Large intestine (tissue), 3 donors: ENCODE results near the gene ASXL2. TPM values are rescaled to one million over a fixed set of nuclear protein-coding genes. Genes with fewer than 3 reads are reported as not detected.

Experiments
- DNase-seq, 2 donors: peaks; one replicate each; pipeline versions ENCODE4 v3.0.0 to v3.0.0-alpha.2; 2013
- H3K27ac ChIP-seq: one replicate; pipeline ENCODE4 v1.5.1; 2013; ENCODE audit warnings: low read length
- H3K27me3 ChIP-seq: 2 replicates; pipeline ENCODE4 v1.6.1; 2013; ENCODE audit warnings: low read length; ENCODE audit not compliant: control insufficient read depth, insufficient read depth
- H3K36me3 ChIP-seq: 2 replicates; pipeline ENCODE4 v1.6.1; 2013; ENCODE audit warnings: low read length; ENCODE audit not compliant: control insufficient read depth, insufficient read depth
- H3K4me1 ChIP-seq: one replicate; pipeline ENCODE4 v1.6.1; 2013; ENCODE audit warnings: low read length; ENCODE audit not compliant: control insufficient read depth, insufficient read depth
- H3K4me3 ChIP-seq: one replicate; pipeline ENCODE4 v1.5.1; 2013; ENCODE audit warnings: low read length
- H3K9me3 ChIP-seq: one replicate; pipeline ENCODE4 v1.6.1; 2013; ENCODE audit warnings: mild to moderate bottlenecking, low read depth, low read length, moderate library complexity; ENCODE audit not compliant: control insufficient read depth
- WGBS: methylation state at CpG from one replicate; pipeline ENCODE4 v1.1.5; 2013; ENCODE audit warnings: low lambda C conversion rate; ENCODE audit not compliant: insufficient coverage; 5-methylcytosine and 5-hydroxymethylcytosine counted together
- polyA plus RNA-seq: library from polyadenylated mRNA; unstranded; fragments of 120-200 nt; gene quantifications from one replicate; pipeline ENCODE4 v1.2.1, GENCODE V29; 2013

ASXL2 gene
- polyA plus RNA-seq, 1 donor = 15.0 TPM

DNA sequence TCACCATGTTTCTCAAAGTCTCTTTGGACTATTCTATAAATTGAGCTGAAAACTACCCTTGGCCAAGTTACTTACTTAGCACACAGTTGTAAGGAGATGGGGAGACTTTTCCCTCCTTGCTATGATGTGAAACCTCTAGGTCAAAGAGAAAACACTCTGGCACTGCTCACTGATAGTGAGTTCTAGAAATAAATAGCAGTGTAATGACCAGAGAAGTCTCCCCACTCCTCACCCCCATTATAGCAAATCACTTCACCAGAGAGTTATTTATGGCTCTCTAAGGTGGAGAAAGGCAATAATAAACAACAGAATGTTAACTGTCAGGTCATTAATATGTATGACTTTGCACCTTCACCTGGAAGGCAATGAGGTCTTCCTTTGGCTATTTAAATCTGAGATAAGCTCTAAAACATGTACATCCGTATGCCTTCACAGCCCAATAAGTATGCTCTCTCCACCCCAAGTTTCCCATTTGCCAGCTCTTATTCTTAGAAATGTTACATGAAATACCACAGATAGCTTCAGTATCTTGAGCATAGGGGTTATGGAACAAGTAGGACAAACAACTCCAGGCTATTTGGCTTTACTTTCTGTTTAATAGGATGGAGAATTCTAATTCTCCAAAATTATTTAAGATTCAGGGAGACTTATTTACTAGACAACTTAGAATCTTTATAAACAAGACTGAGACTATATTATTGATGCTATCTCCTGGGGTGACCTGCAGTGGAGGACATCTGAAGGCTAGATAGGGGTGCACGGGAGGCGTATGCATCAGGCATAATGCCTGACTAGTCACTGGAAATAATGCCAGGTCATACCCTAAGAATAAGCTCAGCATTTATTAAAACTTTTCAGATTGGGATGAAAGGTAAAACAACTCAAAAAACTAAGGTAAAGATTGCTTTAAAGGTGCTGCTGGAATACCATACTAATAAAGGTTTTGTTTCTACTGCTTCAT is 139.6 kb downstream of the ASXL2 start:
- H3K4me1 ChIP-seq = no peaks in the 10 kb centered on the region
- no peak overlapping the region for H3K27ac ChIP-seq
- H3K27me3 ChIP-seq = no peaks in the 10 kb centered on the region
- no CpG with 5 or more reads among the region's 3 CpGs for WGBS
- DNase-seq = no peak
- peaks cover 25% of the 10 kb centered on the region for H3K36me3 ChIP-seq
- H3K4me3 ChIP-seq = no peak overlapping the region
- no peaks in the 10 kb centered on the region for H3K9me3 ChIP-seq

GRCh38 chr2:25736899-25737515 is 141.3 kb downstream of the ASXL2 start:
- H3K27ac ChIP-seq = no peak overlapping the region
- no peak overlapping the region for H3K4me3 ChIP-seq
- peak in 1 of 2 donors; percentile 20 for DNase-seq
- no peaks in the 10 kb centered on the region for H3K4me1 ChIP-seq
- 40% methylated on average over 1 of the region's 6 CpGs for WGBS
- peaks cover 8% of the 10 kb centered on the region for H3K36me3 ChIP-seq
- no peaks in the 10 kb centered on the region for H3K27me3 ChIP-seq
- no peaks in the 10 kb centered on the region for H3K9me3 ChIP-seq

DNA sequence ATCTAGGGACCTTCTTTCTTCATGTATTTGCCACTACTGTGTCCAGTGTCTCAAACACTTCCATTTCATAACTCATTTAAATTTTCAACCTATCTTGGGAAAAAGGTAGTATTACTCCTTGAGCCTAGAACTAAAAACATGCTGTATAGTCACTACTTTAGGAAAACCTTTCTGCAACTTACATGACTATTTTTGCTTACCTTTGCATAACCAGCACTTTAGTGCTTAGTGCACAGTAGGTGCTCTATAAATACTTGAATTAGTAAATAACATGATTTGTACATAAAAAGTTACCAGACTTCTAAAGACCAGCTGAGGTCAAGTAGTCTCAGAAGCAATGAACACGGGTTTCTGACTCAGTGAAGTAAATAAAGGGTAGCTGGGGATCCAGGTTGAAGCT is 142.5 kb downstream of the ASXL2 start:
- no CpG with 5 or more reads among the region's 1 CpG for WGBS
- Histone ChIP-seq H3K4me3 (no peak overlapping the region), H3K27me3 (no peaks in the 10 kb centered on the region), H3K4me1 (no peaks in the 10 kb centered on the region), H3K36me3 (peaks cover 2% of the 10 kb centered on the region), H3K27ac (no peak overlapping the region), H3K9me3 (no peaks in the 10 kb centered on the region)
- no peak for DNase-seq

- WGBS = no CpG with 5 or more reads among the region's 7 CpGs
These were observed 149.7 kb downstream of the ASXL2 start for GRCh38 chr2:25728559-25728958.

DNA sequence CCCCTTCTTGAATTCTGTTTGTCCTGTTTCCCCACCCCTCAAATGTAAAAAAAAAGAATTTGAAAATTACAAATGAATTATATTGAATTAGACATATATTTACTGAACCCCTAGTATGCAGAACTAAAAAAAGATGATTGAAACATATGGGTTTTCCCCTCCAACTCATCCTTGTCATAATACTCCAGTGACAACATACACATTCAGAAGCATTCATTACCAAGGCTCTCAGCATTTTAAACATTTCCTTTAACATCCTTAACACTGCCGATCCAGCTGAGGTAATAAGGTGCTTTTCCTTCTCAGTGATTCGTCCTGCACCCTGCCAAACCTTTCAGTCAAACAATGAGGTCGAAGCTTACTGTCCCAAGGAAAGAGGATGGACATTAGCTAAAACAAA is 151.8 kb downstream of the ASXL2 start:
- WGBS = no CpG with 5 or more reads among the region's 3 CpGs
- no peak for DNase-seq
- Histone ChIP-seq H3K27me3 (no peaks in the 10 kb centered on the region), H3K27ac (no peak overlapping the region), H3K36me3 (no peaks in the 10 kb centered on the region), H3K4me1 (no peaks in the 10 kb centered on the region), H3K4me3 (no peak overlapping the region), H3K9me3 (no peaks in the 10 kb centered on the region)

More at GRCh38 chr2:25728559-25728958, 149.7 kb downstream of the ASXL2 start:
- no peak for DNase-seq
- H3K9me3 ChIP-seq = no peaks in the 10 kb centered on the region
- H3K27ac ChIP-seq = no peak overlapping the region
- H3K4me3 ChIP-seq = no peak overlapping the region
- no peaks in the 10 kb centered on the region for H3K27me3 ChIP-seq
- H3K4me1 ChIP-seq = no peaks in the 10 kb centered on the region
- no peaks in the 10 kb centered on the region for H3K36me3 ChIP-seq

DNA sequence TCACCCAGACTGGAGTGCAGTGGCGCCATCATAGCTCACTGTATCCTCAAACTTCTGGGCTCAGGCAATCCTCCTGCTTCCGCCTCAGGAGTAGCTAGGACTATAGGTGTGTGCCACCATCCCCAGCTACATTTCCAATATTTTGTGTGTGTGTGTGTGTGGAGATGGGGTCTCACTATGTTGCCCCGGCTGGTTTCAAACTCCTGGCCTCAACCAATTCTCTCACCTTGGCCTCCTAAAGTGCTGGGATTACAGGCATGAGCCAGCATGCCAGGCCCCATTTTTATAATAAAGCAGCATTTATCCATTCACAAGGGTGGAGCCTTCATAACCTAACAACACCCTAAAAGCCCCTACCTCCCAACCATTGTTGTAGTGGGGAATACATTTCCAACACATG is 152.4 kb downstream of the ASXL2 start:
- no peak for DNase-seq
- H3K9me3 ChIP-seq = no peaks in the 10 kb centered on the region
- no peaks in the 10 kb centered on the region for H3K36me3 ChIP-seq
- no peak overlapping the region for H3K27ac ChIP-seq
- no CpG with 5 or more reads among the region's 3 CpGs for WGBS
- H3K4me3 ChIP-seq = no peak overlapping the region
- no peaks in the 10 kb centered on the region for H3K4me1 ChIP-seq
- H3K27me3 ChIP-seq = no peaks in the 10 kb centered on the region

- 63% methylated on average over 2 of the region's 6 CpGs for WGBS
- no peak overlapping the region for H3K4me3 ChIP-seq
- H3K27ac ChIP-seq = no peak overlapping the region
- H3K27me3 ChIP-seq = no peaks in the 10 kb centered on the region
- no peaks in the 10 kb centered on the region for H3K4me1 ChIP-seq
- no peak for DNase-seq
- no peaks in the 10 kb centered on the region for H3K36me3 ChIP-seq
- H3K9me3 ChIP-seq = no peaks in the 10 kb centered on the region
These were observed 153.5 kb downstream of the ASXL2 start for GRCh38 chr2:25724756-25725155.

GRCh38 chr2:25722224-25722623 is 156.1 kb downstream of the ASXL2 start:
- H3K36me3 ChIP-seq = no peaks in the 10 kb centered on the region
- no peaks in the 10 kb centered on the region for H3K4me1 ChIP-seq
- WGBS = no CpG with 5 or more reads among the region's 3 CpGs
- H3K4me3 ChIP-seq = no peak overlapping the region
- no peak for DNase-seq
- no peaks in the 10 kb centered on the region for H3K9me3 ChIP-seq
- H3K27ac ChIP-seq = no peak overlapping the region
- no peaks in the 10 kb centered on the region for H3K27me3 ChIP-seq

DNA sequence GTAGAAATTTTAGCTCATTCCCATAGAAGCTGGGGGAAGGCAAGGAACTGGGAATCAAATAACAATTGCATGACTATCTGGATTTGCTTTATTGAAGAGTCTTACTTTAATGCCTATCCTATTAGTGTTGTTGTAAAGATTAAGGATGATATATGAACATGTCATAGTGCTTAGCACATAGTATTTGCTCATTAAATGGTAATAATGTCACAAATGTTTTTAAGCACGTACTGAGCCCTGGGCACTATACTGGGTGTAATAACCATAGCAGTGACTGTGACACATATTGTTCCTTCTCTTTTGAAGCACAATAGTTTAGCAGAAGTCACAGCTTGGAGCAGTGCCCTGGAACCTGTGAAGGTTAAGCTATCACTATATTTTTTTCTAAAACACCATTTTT is 157.7 kb downstream of the ASXL2 start:
- H3K4me3 ChIP-seq = no peak overlapping the region
- no peaks in the 10 kb centered on the region for H3K9me3 ChIP-seq
- no peaks in the 10 kb centered on the region for H3K4me1 ChIP-seq
- no peak for DNase-seq
- 67% methylated on average over 1 of the region's 1 CpG for whole genome bisulfite sequencing
- H3K27me3 ChIP-seq = no peaks in the 10 kb centered on the region
- no peak overlapping the region for H3K27ac ChIP-seq
- no peaks in the 10 kb centered on the region for H3K36me3 ChIP-seq

- H3K27me3 ChIP-seq = no peaks in the 10 kb centered on the region
- H3K4me3 ChIP-seq = no peak overlapping the region
- no peak for DNase-seq
- no peaks in the 10 kb centered on the region for H3K9me3 ChIP-seq
- no peaks in the 10 kb centered on the region for H3K36me3 ChIP-seq
- WGBS = no CpG with 5 or more reads among the region's 1 CpG
- no peaks in the 10 kb centered on the region for H3K4me1 ChIP-seq
- H3K27ac ChIP-seq = no peak overlapping the region
These were observed 163.5 kb downstream of the ASXL2 start for GRCh38 chr2:25714740-25715139.
